Smooth muscle cell (in vitro differentiated cells): ENCODE measurements around the gene CLDN11. TPM values are rescaled to one million over a fixed set of nuclear protein-coding genes. Genes with fewer than 3 reads are reported as not detected.

Source experiments
- DNase-seq: peaks from one replicate; lab custom pipeline; 2025; ENCODE audit not compliant: unreplicated experiment; lab: John Stamatoyannopoulos, UW
- H2AFZ ChIP-seq: fragments of 200-600 bp; sonication (generic); 2 replicates; pipeline ENCODE4 v1.6.0; 2016; ENCODE audit warnings: antibody characterized with exemption, low read depth, mild to moderate bottlenecking
- H3F3A ChIP-seq: fragments of 200-600 bp; sonication (generic); 2 replicates; pipeline ENCODE4 v1.6.0; 2017; ENCODE audit warnings: antibody characterized with exemption, low read depth
- H3K27ac ChIP-seq: fragments of 200-600 bp; sonication (generic); 2 replicates; pipeline ENCODE4 v1.5.1; 2016; ENCODE audit warnings: low read depth, mild to moderate bottlenecking
- H3K27me3 ChIP-seq: fragments of 200-600 bp; sonication (generic); 2 replicates; pipeline ENCODE4 v1.6.1; 2016; ENCODE audit warnings: low read depth, mild to moderate bottlenecking
- H3K36me3 ChIP-seq: fragments of 200-600 bp; sonication (generic); 2 replicates; pipeline ENCODE4 v1.5.1; 2016; ENCODE audit warnings: low read depth
- H3K4me1 ChIP-seq: fragments of 200-600 bp; sonication (generic); 2 replicates; pipeline ENCODE4 v1.5.1; 2016; ENCODE audit warnings: low read depth
- H3K4me2 ChIP-seq: fragments of 200-600 bp; sonication (generic); 2 replicates; pipeline ENCODE4 v1.6.0; 2016; ENCODE audit warnings: mild to moderate bottlenecking
- H3K4me3 ChIP-seq: fragments of 200-600 bp; sonication (generic); 2 replicates; pipeline ENCODE4 v1.5.1; 2016; ENCODE audit warnings: mild to moderate bottlenecking
- H3K79me2 ChIP-seq: fragments of 200-600 bp; sonication (generic); 2 replicates; pipeline ENCODE4 v1.6.0; 2016; ENCODE audit warnings: low read depth, mild to moderate bottlenecking
- H3K9ac ChIP-seq: fragments of 200-600 bp; sonication (generic); 2 replicates; pipeline ENCODE4 v1.6.0; 2016; ENCODE audit warnings: low read depth
- H3K9me3 ChIP-seq: fragments of 200-600 bp; sonication (generic); replicated peaks from 2 replicates; pipeline ENCODE4 v1.5.1; 2016; ENCODE audit warnings: low read depth
- H4K20me1 ChIP-seq: fragments of 200-600 bp; sonication (generic); 2 replicates; pipeline ENCODE4 v1.6.0; 2016; ENCODE audit warnings: low read depth
- WGBS: methylation state at CpG from one replicate; pipeline ENCODE4 v1.1.7; 2016; ENCODE audit warnings: low lambda C conversion rate; 5-methylcytosine and 5-hydroxymethylcytosine counted together
- polyA plus RNA-seq: library from polyadenylated mRNA; unstranded; fragments of >200 nt; fragmentation: Nextera tagmentation; extraction: Ambion mirVana; gene quantifications from 2 replicates; pipeline ENCODE4 v1.2.1, GENCODE V29; 2016
- total RNA-seq: library from RNA; depleted of rRNA; stranded (reverse); fragments of >200 nt; gene quantifications from 2 replicates; pipeline ENCODE4 v1.2.3, GENCODE V29; 2014
- TF ChIP-seq, protein P1 (sequence below): fragments of 200-600 bp; sonication (generic); IDR thresholded peaks from 2 replicates; pipeline ENCODE4 v1.5.1; 2017; ENCODE audit warnings: borderline replicate concordance, mild to moderate bottlenecking, antibody characterized with exemption; ENCODE audit not compliant: insufficient read depth, poor library complexity, severe bottlenecking

The CLDN11 gene
- total and polyA plus RNA-seq, 2 experiments from 2014 or later: 1.0 to 4.2 TPM

DNA sequence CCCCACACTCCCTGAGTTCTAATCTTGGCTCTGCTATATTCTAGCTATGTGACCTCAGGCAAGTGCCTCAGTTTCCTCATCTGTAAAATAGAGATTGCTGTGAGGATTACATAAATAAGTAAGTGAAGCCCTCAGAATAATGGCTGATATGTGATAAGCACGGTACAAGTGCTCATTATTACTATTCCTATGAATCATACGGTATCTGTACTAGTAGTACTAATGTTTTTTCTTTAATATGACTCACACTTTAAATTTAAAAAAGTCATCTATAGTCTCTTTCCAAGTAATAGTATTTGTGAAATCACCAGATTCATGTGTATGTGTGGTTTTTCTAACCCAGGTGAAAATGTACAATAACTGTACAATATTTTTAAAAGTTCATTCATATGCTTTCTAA is 58.7 kb downstream of the CLDN11 start:
- no peak overlapping the region for H3K4me2 ChIP-seq
- H3K4me3 ChIP-seq: no peak overlapping the region
- WGBS: 39% methylated on average over 2 of the region's 2 CpGs
- H3K27me3 ChIP-seq: no peaks in the 10 kb centered on the region
- TF ChIP-seq, protein P1, sequence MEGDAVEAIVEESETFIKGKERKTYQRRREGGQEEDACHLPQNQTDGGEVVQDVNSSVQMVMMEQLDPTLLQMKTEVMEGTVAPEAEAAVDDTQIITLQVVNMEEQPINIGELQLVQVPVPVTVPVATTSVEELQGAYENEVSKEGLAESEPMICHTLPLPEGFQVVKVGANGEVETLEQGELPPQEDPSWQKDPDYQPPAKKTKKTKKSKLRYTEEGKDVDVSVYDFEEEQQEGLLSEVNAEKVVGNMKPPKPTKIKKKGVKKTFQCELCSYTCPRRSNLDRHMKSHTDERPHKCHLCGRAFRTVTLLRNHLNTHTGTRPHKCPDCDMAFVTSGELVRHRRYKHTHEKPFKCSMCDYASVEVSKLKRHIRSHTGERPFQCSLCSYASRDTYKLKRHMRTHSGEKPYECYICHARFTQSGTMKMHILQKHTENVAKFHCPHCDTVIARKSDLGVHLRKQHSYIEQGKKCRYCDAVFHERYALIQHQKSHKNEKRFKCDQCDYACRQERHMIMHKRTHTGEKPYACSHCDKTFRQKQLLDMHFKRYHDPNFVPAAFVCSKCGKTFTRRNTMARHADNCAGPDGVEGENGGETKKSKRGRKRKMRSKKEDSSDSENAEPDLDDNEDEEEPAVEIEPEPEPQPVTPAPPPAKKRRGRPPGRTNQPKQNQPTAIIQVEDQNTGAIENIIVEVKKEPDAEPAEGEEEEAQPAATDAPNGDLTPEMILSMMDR: no peak
- H4K20me1 ChIP-seq: no peaks in the 10 kb centered on the region
- H3K36me3 ChIP-seq: no peaks in the 10 kb centered on the region
- no peak overlapping the region for H2AFZ ChIP-seq
- H3K9me3 ChIP-seq: no peaks in the 10 kb centered on the region
- no peak overlapping the region for H3K9ac ChIP-seq
- H3F3A ChIP-seq: no peaks in the 10 kb centered on the region
- H3K27ac ChIP-seq: no peak overlapping the region
- H3K79me2 ChIP-seq: no peaks in the 10 kb centered on the region
- H3K4me1 ChIP-seq: no peaks in the 10 kb centered on the region
- no peak for DNase-seq

- Histone ChIP-seq H3K9ac (no peak overlapping the region), H3K27ac (no peak overlapping the region)
- 96% methylated on average over 4 of the region's 4 CpGs for WGBS
Measured at GRCh38 chr3:170480111-170480510, 61.4 kb downstream of the CLDN11 start.

GRCh38 chr3:170482199-170482598 is 63.5 kb downstream of the CLDN11 start:
- Histone ChIP-seq H3K27ac (no peak overlapping the region), H3K9me3 (no peaks in the 10 kb centered on the region), H3K79me2 (no peaks in the 10 kb centered on the region), H3K27me3 (no peaks in the 10 kb centered on the region), H3K36me3 (no peaks in the 10 kb centered on the region), H3F3A (no peaks in the 10 kb centered on the region), H4K20me1 (no peaks in the 10 kb centered on the region), H3K4me2 (no peak overlapping the region), H3K4me3 (no peak overlapping the region), H2AFZ (no peak overlapping the region), H3K4me1 (no peaks in the 10 kb centered on the region), H3K9ac (no peak overlapping the region)
- TF ChIP-seq, protein P1: no peak
- no peak for DNase-seq
- 57% methylated on average over 4 of the region's 4 CpGs for WGBS

More at GRCh38 chr3:170480111-170480510, 61.4 kb downstream of the CLDN11 start:
- TF ChIP-seq, protein P1: no peak
- no peaks in the 10 kb centered on the region for H3K27me3 ChIP-seq
- no peaks in the 10 kb centered on the region for H3K9me3 ChIP-seq
- no peaks in the 10 kb centered on the region for H3K36me3 ChIP-seq
- H3K79me2 ChIP-seq: no peaks in the 10 kb centered on the region
- H3F3A ChIP-seq: no peaks in the 10 kb centered on the region
- DNase-seq: no peak
- no peak overlapping the region for H3K4me3 ChIP-seq
- H3K4me2 ChIP-seq: no peak overlapping the region
- no peaks in the 10 kb centered on the region for H3K4me1 ChIP-seq
- H2AFZ ChIP-seq: no peak overlapping the region
- H4K20me1 ChIP-seq: no peaks in the 10 kb centered on the region

- H3K4me2 ChIP-seq: no peak overlapping the region
- no peaks in the 10 kb centered on the region for H3K9me3 ChIP-seq
- H3K79me2 ChIP-seq: no peaks in the 10 kb centered on the region
- no peak for DNase-seq
- no peak overlapping the region for H3K4me3 ChIP-seq
- H3K36me3 ChIP-seq: no peaks in the 10 kb centered on the region
- 51% methylated on average over 5 of the region's 5 CpGs for WGBS
- no peaks in the 10 kb centered on the region for H3K4me1 ChIP-seq
- H3K27ac ChIP-seq: no peak overlapping the region
- no peak overlapping the region for H2AFZ ChIP-seq
- H3K27me3 ChIP-seq: no peaks in the 10 kb centered on the region
- TF ChIP-seq, protein P1: no peak
- no peaks in the 10 kb centered on the region for H3F3A ChIP-seq
- no peak overlapping the region for H3K9ac ChIP-seq
- H4K20me1 ChIP-seq: no peaks in the 10 kb centered on the region
Measured at GRCh38 chr3:170483485-170484262, 65.0 kb downstream of the CLDN11 start.
